NOMO-1 treated with dmso at 0.1 percent for 144 hours (cell line): ENCODE results near the gene MPZL1.

ENCODE experiments used
- DNase-seq: peaks from one replicate; lab custom pipeline; 2025; ENCODE audit not compliant: unreplicated experiment; lab: John Stamatoyannopoulos, UW

MPZL1 gene

DNA sequence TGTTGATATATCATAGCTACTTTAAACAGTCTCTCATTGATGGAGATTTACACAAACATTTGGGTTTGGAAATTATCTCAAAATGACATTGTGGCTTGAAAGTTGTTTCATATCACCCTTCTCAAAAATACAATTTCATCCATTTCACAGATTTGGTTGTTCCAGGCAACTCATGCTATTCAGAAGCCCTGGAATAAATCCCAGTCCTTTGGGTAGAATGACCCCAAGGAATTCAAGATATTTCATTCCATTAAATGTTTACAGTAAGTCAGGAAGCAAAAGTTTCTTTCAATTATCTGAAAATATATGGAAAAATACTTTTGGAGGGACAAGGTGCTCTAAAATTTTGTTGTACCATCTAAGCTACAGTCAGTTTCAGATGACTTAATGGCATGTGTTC lies 27.1 kb downstream of the MPZL1 start:
- no peak for DNase-seq

GRCh38 chr1:167749741-167750140 lies 28.0 kb downstream of the MPZL1 start:
- no peak for DNase-seq

DNA sequence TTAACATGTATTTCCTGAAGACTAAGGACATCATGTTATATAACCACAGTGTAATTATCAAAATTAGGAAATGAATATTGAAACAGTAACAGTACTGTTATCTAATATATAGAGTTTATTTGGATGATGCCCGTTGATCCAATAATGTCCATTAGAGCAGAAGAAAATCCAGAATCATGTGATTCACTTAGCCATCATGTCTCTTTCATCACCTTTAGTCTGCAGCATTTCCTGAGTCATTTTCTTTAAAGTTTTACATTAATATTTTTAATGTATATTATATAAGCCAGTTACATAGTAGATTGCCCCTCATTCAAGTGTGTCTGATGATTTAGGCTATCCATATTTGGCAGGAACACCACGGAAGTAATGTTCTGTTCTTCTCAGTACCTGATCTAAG lies 28.9 kb downstream of the MPZL1 start:
- no peak for DNase-seq

GRCh38 chr1:167751676-167752075 lies 29.9 kb downstream of the MPZL1 start:
- no peak for DNase-seq

DNA sequence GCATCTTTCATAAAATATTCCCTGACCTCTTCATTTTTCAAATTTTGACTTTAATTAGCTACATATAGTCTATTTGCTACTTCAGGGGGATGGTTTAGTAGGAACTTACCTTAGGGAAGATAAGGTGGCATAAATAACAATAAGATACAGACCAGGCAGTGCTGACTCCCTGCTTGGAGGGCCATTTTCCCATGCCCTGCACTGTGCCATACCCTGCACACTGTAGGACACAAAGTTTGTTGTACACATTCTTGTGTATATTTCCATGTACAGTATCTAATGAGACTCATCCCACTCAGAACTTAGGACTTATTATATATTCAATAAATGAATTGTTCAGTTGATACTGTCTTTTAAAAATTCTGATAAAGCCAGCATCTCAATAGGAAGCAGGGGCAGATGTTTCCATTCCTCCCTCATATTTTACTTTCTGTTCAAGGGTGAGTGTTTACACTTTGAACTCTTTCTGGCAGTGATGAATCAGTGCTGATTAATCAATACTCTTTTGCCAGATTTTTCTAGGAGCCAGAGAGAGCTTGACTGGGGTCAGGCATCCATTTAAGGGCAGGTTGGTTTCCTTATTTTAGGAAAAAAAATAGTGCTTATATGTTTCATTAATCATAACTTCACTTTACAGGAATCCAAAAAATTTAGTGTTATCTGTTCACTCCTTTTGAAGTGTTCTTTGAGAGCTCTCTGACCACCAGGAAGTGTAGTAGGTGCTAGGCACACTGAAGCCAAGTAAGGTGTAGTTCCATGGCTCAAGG lies 30.6 kb downstream of the MPZL1 start:
- no peak for DNase-seq

DNA sequence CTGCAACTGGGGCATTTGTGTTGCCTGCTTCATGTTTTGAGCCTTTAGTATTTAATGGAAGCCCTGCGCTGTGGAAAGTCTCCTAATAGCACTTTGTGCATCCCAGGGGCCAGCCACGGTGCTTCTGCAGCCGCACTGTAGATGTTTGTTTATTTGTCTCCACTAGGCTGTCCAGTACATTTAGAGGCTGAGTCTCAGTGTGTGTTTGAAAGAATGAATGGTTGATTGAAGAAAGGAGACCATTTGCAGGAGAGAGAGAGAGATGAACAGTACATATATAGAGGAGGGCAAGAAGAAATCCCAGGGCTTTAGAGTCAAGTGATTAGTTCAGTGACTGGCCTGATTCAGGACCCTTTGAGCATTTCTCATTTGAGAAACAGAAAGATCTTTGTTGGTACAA lies 33.9 kb downstream of the MPZL1 start:
- DNase-seq, result no peak

GRCh38 chr1:167756730-167757405 lies 35.1 kb downstream of the MPZL1 start:
- DNase-seq, result no peak

DNA sequence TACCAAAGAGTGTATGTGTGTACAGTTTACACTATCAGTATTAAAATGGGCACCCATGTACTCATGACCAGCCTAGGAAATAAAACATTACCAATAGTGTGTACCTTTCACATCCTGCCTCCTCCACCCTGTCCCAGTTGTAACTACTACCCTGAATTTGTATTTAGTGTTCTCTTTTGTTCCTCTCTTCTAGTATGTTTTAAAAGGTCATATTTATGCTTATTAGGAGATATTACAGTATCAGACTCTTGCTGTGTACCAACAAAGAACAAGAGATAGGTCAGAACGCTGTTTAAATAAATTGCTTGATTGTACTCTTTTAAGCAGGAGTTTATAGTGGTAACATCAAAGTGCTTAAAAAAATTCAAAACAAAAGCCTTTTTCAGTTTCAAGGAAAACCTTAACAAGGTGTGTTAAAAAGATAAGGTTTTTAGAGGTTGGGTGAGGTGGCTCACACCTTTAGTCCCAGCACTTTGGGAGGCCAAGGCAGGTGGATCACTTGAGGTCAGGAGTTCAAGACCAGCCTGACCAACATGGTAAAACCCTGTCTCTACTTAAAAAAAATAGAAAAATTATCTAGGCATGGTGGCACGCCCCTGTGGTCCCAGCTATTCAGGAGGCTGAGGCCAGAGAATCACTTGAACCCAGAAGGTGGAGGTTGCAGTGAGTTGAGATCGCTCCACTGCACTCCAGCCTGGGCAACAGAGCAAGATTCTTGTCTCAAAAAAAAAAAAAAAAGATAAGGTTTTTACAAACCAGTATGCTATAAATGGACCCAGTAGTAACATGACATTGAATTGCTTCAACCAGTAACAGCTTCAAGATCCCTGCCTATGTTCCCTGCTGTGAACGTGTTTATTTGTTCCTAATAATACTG lies 35.9 kb downstream of the MPZL1 start:
- DNase-seq, result no peak

DNA sequence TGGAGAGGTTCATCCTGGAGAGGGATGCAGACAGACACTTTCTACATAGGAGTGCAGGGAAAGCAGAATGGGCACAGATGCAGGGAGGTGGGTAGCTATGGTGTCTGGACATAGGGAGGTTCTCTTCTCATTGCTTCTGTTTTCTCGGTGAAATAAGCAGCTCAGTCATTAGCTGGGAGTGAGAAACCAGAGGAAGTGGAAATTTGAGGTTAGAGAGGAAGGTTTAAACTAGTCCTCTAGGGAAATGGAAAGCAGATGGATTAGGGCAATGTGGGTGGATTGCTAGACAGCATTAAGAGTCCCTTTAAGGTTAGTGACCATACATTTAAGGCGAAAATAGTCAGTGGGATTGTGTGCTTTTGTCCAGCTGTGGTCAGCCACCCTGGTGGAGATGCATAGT lies 39.6 kb downstream of the MPZL1 start:
- peak; percentile 14 for DNase-seq

DNA sequence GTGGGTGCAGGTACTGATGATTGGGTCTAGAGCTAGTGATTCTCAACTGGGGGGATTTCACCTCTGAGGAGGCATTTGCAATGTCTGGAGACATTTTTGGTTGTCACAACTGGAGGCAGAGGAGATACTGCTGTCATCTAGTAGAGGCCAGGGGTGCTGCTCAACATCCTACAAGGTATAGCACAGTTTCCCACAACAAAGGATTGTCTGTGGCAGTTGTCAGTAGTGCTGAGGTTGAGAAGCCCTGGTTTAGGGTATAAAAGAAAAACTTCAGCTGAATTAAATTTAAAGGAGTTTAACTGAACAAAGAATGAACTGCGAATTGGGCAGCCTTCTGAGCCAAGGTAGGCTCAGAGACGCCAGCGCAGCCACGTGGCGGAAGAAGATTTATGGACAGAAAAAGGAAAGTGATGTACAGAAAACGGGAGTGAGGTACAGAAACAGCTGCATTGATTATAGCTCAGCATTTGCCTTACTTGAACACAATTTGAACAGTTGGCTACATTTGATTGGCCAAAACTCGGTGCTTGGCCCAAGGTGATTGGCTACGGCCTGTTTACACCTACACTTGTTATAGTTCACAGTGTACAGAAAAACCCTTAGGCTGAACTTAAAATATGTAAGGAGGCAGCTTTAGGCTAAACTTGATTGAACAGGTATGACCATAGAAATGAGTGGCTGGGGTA lies 40.4 kb downstream of the MPZL1 start:
- no peak for DNase-seq

DNA sequence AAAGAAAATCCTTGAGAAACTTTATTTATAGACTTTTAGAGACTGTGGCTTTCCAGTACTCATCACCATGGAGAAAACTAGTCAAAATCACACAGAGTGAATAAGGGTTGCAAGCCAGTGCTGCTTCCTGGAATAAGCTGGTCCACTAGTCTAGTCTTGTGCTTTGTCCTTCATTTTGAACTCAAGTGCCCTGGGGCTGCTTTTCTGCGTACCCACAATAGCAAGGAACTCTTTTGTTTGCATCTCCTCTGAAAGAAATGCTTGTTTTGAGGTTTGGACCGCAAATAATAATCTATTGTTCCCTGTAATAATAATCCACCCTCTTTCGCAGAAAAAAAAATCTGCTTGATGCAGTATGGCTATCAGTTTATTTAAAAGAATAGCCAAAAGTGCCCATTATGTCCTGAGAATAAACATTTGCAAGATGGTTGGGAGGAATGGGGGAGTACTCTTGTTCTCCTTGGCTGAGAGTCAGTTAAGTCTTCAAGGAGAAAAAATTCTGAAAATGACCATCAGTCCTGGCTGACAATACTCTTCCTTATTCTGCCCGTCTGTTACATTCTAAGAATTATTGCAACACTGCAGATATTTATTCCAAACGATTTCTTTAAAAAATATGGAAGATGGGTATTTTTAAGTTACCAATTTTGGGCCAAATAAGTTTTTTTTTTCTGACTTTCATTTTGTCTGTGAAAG lies 41.9 kb downstream of the MPZL1 start:
- DNase-seq, result no peak

- no peak for DNase-seq
Measured at GRCh38 chr1:167764458-167765330, 42.9 kb downstream of the MPZL1 start.

GRCh38 chr1:167765496-167765895 lies 43.7 kb downstream of the MPZL1 start:
- DNase-seq, result no peak

- no peak for DNase-seq
Measured at GRCh38 chr1:167766538-167766937, 44.8 kb downstream of the MPZL1 start.

GRCh38 chr1:167767761-167768160 lies 46.0 kb downstream of the MPZL1 start:
- DNase-seq, result peak; percentile 35

DNA sequence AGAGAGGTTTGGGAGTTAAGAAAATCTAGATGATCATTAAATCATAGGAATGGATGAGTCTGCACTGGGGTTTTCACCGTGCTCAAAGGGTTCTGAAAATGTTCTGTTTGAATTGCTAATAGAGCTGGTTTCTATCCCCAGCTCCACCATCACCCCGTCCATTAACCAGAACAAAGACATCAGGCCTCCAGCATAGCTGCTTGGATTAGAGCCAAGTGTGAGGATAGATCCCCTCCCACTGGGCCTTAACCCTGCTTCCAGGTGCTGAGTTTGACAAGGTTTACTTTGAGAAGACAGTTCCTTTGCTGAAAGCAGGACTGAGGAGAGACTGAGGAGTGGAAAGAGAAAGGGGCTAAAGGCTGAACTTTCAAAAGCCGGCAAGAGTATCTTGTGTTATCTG lies 48.3 kb downstream of the MPZL1 start:
- DNase-seq, result no peak

DNA sequence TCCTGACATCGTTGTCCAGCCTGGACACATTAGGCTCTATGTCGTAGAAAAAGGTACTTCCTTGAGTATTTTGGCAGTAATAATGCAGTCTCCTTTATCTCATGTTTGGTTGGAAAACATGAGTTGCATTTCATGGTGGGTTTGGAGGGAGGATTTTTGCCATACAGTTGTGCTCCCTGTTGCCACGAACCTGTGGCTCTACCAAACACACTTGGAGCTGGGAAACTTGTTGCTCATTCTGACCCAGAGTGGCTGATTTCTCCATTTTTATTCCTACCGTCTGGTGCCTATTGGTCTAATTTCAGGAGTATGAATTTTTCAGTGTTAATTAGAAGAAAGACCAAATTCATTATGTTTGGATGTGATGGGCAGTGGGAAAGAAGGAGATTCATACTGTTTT lies 50.7 kb downstream of the MPZL1 start:
- no peak for DNase-seq

GRCh38 chr1:167773516-167773915 lies 51.7 kb downstream of the MPZL1 start:
- no peak for DNase-seq

DNA sequence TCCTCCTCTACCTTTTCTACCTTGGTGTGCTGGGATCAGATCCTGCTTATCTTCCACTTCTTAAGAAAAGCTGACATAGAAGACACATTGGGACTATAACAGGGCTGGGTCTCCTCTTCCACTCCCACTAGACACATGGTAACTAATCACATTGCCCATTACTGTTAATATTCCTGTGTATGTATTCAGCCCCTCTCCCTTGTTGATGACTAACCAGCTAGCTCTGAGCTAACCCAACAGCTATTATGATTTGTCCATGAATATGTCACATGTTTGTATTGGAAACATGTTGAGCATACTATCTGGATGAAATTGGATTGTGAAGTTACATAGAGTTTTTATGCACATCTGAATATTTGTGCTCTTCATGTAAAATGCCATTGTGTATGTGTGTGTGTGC lies 52.9 kb downstream of the MPZL1 start:
- DNase-seq, result no peak

- no peak for DNase-seq
Measured at GRCh38 chr1:167775178-167775577, 53.4 kb downstream of the MPZL1 start.
